Measurements from ENCODE around the gene SMAD3.

Gene SMAD3

DNA sequence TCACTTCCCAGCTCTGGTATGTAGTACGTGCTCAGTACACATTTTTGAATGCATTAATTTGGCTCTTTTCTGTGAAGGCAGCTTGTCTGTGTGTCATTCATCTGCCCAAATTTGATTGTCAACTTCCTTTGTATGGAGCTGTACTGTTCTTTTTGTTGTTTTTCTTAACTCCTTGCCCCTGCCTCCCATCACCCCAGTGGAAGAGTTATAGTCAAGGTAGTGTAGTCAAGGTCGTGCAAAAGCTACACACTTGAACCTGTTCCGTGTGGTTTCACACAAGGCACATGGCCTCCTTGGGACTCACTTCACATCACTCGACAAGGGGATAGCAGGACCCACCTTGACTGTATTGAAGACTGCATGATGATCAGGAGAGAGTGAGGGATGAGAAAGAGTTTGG lies 37.6 kb downstream of the SMAD3 start:
- DNase-seq (ENCODE audit: low read depth in 1 of 2, low spot score in 1 of 2): no peak
- Histone ChIP-seq H3K27me3 (ENCODE audit: insufficient read depth, poor library complexity, severe bottlenecking) (no peaks in the 10 kb centered on the region), H3K4me3 (replicated peaks; ENCODE audit: insufficient read depth, low read length) (no peak overlapping the region), H3K27ac (replicated peaks) (no peak overlapping the region)
- TF ChIP-seq POLR2AphosphoS5 (IDR thresholded peaks at IDR 0.05; ENCODE audit: low read depth) (no peak), SPI1 (IDR thresholded peaks at IDR 0.05; ENCODE audit: borderline replicate concordance, low read depth) (no peak), GABPA (IDR thresholded peaks at IDR 0.05; ENCODE audit: low read depth) (no peak)
- TF ChIP-seq, protein P1, sequence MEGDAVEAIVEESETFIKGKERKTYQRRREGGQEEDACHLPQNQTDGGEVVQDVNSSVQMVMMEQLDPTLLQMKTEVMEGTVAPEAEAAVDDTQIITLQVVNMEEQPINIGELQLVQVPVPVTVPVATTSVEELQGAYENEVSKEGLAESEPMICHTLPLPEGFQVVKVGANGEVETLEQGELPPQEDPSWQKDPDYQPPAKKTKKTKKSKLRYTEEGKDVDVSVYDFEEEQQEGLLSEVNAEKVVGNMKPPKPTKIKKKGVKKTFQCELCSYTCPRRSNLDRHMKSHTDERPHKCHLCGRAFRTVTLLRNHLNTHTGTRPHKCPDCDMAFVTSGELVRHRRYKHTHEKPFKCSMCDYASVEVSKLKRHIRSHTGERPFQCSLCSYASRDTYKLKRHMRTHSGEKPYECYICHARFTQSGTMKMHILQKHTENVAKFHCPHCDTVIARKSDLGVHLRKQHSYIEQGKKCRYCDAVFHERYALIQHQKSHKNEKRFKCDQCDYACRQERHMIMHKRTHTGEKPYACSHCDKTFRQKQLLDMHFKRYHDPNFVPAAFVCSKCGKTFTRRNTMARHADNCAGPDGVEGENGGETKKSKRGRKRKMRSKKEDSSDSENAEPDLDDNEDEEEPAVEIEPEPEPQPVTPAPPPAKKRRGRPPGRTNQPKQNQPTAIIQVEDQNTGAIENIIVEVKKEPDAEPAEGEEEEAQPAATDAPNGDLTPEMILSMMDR (IDR thresholded peaks at IDR 0.05; ENCODE audit: insufficient read depth, low read length): no peak
- TF ChIP-seq, protein P2, sequence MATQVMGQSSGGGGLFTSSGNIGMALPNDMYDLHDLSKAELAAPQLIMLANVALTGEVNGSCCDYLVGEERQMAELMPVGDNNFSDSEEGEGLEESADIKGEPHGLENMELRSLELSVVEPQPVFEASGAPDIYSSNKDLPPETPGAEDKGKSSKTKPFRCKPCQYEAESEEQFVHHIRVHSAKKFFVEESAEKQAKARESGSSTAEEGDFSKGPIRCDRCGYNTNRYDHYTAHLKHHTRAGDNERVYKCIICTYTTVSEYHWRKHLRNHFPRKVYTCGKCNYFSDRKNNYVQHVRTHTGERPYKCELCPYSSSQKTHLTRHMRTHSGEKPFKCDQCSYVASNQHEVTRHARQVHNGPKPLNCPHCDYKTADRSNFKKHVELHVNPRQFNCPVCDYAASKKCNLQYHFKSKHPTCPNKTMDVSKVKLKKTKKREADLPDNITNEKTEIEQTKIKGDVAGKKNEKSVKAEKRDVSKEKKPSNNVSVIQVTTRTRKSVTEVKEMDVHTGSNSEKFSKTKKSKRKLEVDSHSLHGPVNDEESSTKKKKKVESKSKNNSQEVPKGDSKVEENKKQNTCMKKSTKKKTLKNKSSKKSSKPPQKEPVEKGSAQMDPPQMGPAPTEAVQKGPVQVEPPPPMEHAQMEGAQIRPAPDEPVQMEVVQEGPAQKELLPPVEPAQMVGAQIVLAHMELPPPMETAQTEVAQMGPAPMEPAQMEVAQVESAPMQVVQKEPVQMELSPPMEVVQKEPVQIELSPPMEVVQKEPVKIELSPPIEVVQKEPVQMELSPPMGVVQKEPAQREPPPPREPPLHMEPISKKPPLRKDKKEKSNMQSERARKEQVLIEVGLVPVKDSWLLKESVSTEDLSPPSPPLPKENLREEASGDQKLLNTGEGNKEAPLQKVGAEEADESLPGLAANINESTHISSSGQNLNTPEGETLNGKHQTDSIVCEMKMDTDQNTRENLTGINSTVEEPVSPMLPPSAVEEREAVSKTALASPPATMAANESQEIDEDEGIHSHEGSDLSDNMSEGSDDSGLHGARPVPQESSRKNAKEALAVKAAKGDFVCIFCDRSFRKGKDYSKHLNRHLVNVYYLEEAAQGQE (IDR thresholded peaks at IDR 0.05; ENCODE audit: insufficient replicate concordance, low read depth): no peak

DNA sequence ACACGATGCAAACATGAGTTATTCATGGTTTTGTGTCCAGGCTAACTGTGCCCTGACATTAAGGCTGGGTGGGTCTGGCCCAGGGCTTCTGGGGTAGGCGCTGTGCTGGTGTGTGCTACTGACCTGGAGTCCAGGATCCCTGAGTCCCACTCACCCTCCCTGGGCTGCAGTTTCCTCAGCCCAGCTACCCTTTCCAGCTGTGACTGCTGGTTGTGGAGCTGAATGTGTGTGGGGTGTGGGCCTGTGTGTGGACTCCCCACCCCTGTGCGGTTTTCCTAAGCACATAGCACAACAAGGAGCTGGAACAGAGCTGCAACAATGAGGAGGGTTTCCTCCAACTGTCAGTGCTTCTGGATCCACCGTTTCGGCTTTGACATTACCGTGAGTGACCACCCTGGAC lies 38.0 kb downstream of the SMAD3 start:
- no peak for TF ChIP-seq GABPA (IDR thresholded peaks at IDR 0.05; ENCODE audit: low read depth)
- TF ChIP-seq, protein P2 (IDR thresholded peaks at IDR 0.05; ENCODE audit: insufficient replicate concordance, low read depth): no peak
- TF ChIP-seq, protein P1 (IDR thresholded peaks at IDR 0.05; ENCODE audit: insufficient read depth, low read length): no peak
- no peak for TF ChIP-seq SPI1 (IDR thresholded peaks at IDR 0.05; ENCODE audit: borderline replicate concordance, low read depth)
- TF ChIP-seq POLR2AphosphoS5 (IDR thresholded peaks at IDR 0.05; ENCODE audit: low read depth): no peak
- Histone ChIP-seq H3K27ac (replicated peaks) (no peak overlapping the region), H3K27me3 (ENCODE audit: insufficient read depth, poor library complexity, severe bottlenecking) (no peaks in the 10 kb centered on the region), H3K4me3 (replicated peaks; ENCODE audit: insufficient read depth, low read length) (no peak overlapping the region)
- DNase-seq (ENCODE audit: low read depth in 1 of 2, low spot score in 1 of 2): no peak

DNA sequence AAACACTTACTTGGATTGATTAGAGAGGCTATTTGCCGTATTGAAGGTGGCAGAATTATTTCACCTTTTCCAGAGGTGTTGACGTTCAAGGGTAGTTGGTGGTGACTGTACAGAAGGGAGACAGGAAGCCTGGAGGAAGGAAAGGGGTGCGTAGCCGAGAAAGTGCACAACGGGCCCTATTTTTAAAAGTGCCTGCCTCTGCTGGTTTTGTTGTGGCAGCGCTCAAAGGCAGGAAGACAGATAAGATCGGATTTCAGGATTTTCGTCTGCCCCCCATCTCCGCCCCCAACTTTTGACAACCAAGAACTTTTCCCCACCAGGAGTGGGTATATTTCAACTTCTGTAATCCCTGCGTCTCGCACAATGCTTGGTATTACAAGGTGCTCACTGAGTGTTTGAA lies 38.5 kb downstream of the SMAD3 start:
- no peak overlapping the region for H3K27ac ChIP-seq (replicated peaks)
- DNase-seq (ENCODE audit: low read depth in 1 of 2, low spot score in 1 of 2): no peak
- TF ChIP-seq, protein P2 (IDR thresholded peaks at IDR 0.05; ENCODE audit: insufficient replicate concordance, low read depth): no peak
- no peak for TF ChIP-seq SPI1 (IDR thresholded peaks at IDR 0.05; ENCODE audit: borderline replicate concordance, low read depth)
- no peak for TF ChIP-seq POLR2AphosphoS5 (IDR thresholded peaks at IDR 0.05; ENCODE audit: low read depth)
- TF ChIP-seq, protein P1 (IDR thresholded peaks at IDR 0.05; ENCODE audit: insufficient read depth, low read length): no peak
- no peak for TF ChIP-seq GABPA (IDR thresholded peaks at IDR 0.05; ENCODE audit: low read depth)
- no peak overlapping the region for H3K4me3 ChIP-seq (replicated peaks; ENCODE audit: insufficient read depth, low read length)
- H3K27me3 ChIP-seq (ENCODE audit: insufficient read depth, poor library complexity, severe bottlenecking): no peaks in the 10 kb centered on the region
